Psoas muscle (tissue), 8 donors: ENCODE results near the gene HSP90AB1. TPM values are rescaled to one million over a fixed set of nuclear protein-coding genes. Genes with fewer than 3 reads are reported as not detected.

ENCODE experiments used
- ATAC-seq, 4 donors: fragments of 200-7000 bp; cut with Tn5 transposase; one replicate each; pipeline ENCODE4 v1.9.1; 2020; ENCODE audit warnings: moderate library complexity in 3 of 4, mild to moderate bottlenecking in 2 of 4
- DNase-seq, 2 donors: peaks; one replicate each; pipeline ENCODE4 v3.0.0-alpha.2; 2020
- H3K27ac ChIP-seq: fragments of 200-600 bp; one replicate; pipeline ENCODE4 v1.8.0; 2022
- H3K27me3 ChIP-seq, 3 donors: fragments of 200-600 bp in 1 of 3; one replicate each; pipeline versions ENCODE4 v1.6.1 to v1.8.0; 2013 to 2022; ENCODE audit warnings: low read length in 2 of 3, mild to moderate bottlenecking in 2 of 3, moderate library complexity in 1 of 3; ENCODE audit not compliant: insufficient read depth in 3 of 3
- H3K36me3 ChIP-seq, 2 donors: fragments of 200-600 bp in 1 of 2; one replicate each; pipeline versions ENCODE4 v1.6.1 to v1.8.0; 2013 to 2022; ENCODE audit warnings: low read depth in 1 of 2, mild to moderate bottlenecking in 1 of 2, moderate library complexity in 1 of 2; ENCODE audit not compliant: insufficient read depth in 1 of 2
- H3K4me1 ChIP-seq: fragments of 200-600 bp; one replicate; pipeline ENCODE4 v1.8.0; 2022
- H3K4me3 ChIP-seq: fragments of 200-600 bp; one replicate; pipeline ENCODE4 v1.8.0; 2022; ENCODE audit warnings: mild to moderate bottlenecking
- H3K9me3 ChIP-seq: fragments of 200-600 bp; one replicate; pipeline ENCODE4 v1.8.0; 2022
- WGBS, 3 donors: extraction: QIAGEN DNeasy Blood & Tissue Kit; methylation state at CpG; one replicate each; pipeline versions ENCODE4 v1.1.6 to v1.1.7; 2013; 5-methylcytosine and 5-hydroxymethylcytosine counted together
- intact Hi-C, 2 donors: fragments of 100-400 bp; cut with DNase I; formaldehyde crosslinking; loops; one replicate each; pipeline versions ENCODE4 v1.11.0 to v1.14.2; 2022
- polyA plus RNA-seq, 3 donors: library from polyadenylated mRNA; stranded (reverse); fragments of 200-250 nt; gene quantifications; one replicate each; pipeline ENCODE4 v1.2.3, GENCODE V29; 2013
- total RNA-seq, 4 donors: library from RNA; stranded (reverse); fragmentation: NEBNext Ultra II Directional in 2 of 4; extraction: Animal tissue kit (Norgen Biotek cat#: 25700) in 2 of 4; gene quantifications; one replicate each; pipeline versions ENCODE4 v1.2.1 to v1.2.4, GENCODE V29; 2021 to 2023
- TF ChIP-seq, protein P1 (sequence below): fragments of 200-600 bp; IDR thresholded peaks from one replicate; pipeline ENCODE4 v1.8.0; 2022; ENCODE audit warnings: antibody characterized with exemption
- donor health status: healthy with polysubstance abuse.
- donor health status: DM: no; HTN: no; CAD: no; lungs with moderate emphysema.
- donor health status: Bipolar disorder and iron deficiency.
- donor health status: healthy.
- donor health status: DM: yes; HTN: yes; CAD: no.
- donor health status: DM: no; HTN: no; CAD: no.
- donor health status: DM: no; HTN: no; CAD: no.
- donor health status: DM: yes; HTN: yes; CAD: no.

HSP90AB1 gene
- total and polyA plus RNA-seq, 7 donors = 743 to 1,595 (median 1,150) TPM

DNA sequence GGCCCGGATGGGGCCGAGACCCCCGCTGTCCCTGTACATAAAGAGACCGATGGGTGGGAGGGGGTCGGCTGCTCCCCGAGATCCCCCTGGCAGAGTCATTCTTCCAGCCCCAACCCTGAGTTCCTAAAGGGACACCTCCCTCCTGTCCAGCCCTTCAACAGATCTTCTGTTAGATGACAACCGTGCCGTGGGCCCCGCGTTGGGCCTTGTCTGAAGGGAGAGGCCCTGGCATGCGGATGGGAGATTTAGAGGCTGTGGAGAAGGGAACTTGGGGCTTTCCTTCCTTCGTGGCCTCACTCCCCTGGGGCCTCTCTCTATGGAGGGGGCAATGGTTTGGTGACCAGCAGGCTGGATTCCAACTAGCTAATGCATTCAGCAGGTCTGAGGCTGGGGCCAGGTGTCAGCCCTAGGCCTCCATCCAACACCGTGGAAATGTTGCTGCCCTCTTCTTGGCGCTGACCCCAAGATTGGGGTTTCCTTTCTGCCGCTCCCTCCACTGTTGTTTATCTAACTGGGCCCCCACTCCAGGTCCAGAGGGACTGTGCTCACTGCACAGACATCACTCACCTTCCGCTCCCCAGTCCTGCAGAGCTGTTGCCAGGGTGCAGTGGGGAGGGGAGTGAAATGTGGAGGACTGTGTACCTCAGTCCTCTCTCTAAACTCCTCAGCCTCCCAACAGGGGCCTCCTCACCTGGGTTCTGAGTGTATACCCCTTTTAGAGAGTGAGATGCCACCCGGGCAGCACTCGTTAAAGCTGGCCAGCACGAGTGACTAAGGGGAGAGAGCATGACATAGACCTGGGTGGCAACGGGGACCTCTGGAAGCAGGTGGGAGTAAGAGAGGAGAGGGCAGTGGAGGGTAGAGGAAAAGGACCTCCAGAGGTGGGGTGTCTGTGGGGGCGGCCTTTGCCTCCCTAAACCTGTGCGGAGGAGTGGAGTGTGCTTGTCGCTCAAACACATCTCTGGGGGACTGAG lies 30.1 kb downstream of the HSP90AB1 start:
- ATAC-seq (no peak), DNase-seq (no peak)
- no peaks in the 10 kb centered on the region for H3K9me3 ChIP-seq
- WGBS, 3 donors = 74 to 77% (median 77%) methylated on average over 22 to 23 of the region's 23 CpGs
- TF ChIP-seq, protein P1, sequence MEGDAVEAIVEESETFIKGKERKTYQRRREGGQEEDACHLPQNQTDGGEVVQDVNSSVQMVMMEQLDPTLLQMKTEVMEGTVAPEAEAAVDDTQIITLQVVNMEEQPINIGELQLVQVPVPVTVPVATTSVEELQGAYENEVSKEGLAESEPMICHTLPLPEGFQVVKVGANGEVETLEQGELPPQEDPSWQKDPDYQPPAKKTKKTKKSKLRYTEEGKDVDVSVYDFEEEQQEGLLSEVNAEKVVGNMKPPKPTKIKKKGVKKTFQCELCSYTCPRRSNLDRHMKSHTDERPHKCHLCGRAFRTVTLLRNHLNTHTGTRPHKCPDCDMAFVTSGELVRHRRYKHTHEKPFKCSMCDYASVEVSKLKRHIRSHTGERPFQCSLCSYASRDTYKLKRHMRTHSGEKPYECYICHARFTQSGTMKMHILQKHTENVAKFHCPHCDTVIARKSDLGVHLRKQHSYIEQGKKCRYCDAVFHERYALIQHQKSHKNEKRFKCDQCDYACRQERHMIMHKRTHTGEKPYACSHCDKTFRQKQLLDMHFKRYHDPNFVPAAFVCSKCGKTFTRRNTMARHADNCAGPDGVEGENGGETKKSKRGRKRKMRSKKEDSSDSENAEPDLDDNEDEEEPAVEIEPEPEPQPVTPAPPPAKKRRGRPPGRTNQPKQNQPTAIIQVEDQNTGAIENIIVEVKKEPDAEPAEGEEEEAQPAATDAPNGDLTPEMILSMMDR = no peak
- H3K4me1 ChIP-seq = no peaks in the 10 kb centered on the region
- H3K36me3 ChIP-seq = no peaks in the 10 kb centered on the region
- H3K27ac ChIP-seq = no peak overlapping the region
- H3K27me3 ChIP-seq = peaks cover 0 to 26% (median 8%) of the 10 kb centered on the region in 3 donors
- intact Hi-C loops = no loop called here
- H3K4me3 ChIP-seq = no peak overlapping the region

DNA sequence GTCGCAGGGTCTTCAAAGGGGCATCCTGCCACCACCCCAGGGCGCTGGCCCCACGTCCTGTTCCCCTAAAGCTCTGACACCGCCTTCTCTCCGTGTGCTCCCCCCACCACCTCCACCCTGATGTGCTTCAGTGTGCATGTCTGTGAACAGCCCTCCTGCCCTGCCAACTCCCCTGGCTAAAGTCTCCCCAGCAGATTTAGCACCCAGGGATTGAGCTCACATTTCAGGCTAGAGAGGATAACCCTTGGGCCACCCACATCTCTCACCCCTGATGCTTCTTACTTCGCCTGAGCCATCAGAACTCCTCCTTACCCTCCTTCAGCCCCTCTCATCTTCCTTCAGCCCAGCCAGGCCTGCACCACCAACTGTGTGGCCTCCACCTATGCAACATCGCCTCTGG lies 30.9 kb downstream of the HSP90AB1 start:
- ATAC-seq (no peak), DNase-seq (no peak)
- Histone ChIP-seq H3K27me3 (peaks cover 0 to 24% (median 8%) of the 10 kb centered on the region in 3 donors), H3K4me1 (no peaks in the 10 kb centered on the region), H3K9me3 (no peaks in the 10 kb centered on the region), H3K36me3 (no peaks in the 10 kb centered on the region), H3K4me3 (no peak overlapping the region), H3K27ac (no peak overlapping the region)
- TF ChIP-seq, protein P1 = no peak
- 82 to 86% (median 85%) methylated on average over 6 to 7 of the region's 7 CpGs for WGBS, 3 donors
- intact Hi-C loops = no loop called here

DNA sequence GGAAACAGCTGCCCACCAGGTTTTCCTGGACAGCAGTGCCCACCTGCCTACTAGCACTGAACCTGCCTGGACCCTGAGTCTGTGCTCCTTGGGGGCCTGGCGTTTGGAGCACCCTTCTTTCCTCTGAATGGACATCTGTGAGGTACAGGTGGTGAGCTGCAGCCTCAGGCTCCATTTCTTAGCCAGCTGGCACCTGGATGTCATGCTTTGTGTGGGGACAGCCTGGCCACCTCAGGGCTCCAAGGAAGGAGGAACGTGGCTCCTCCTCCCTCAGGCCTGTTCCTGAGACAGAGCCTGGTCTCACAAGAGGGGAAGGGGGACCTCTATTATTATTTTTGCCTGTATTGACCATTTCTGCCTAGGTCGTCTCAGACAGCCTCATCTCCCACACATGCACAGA lies 31.4 kb downstream of the HSP90AB1 start:
- Histone ChIP-seq H3K9me3 (no peaks in the 10 kb centered on the region), H3K27me3 (peaks cover 0 to 24% (median 8%) of the 10 kb centered on the region in 3 donors), H3K4me3 (no peak overlapping the region), H3K4me1 (no peaks in the 10 kb centered on the region), H3K27ac (no peak overlapping the region), H3K36me3 (no peaks in the 10 kb centered on the region)
- intact Hi-C loops = no loop called here
- TF ChIP-seq, protein P1 = no peak
- ATAC-seq = no peak
- 68 to 77% (median 74%) methylated on average over 3 of the region's 3 CpGs for WGBS, 3 donors
- no peak for DNase-seq

DNA sequence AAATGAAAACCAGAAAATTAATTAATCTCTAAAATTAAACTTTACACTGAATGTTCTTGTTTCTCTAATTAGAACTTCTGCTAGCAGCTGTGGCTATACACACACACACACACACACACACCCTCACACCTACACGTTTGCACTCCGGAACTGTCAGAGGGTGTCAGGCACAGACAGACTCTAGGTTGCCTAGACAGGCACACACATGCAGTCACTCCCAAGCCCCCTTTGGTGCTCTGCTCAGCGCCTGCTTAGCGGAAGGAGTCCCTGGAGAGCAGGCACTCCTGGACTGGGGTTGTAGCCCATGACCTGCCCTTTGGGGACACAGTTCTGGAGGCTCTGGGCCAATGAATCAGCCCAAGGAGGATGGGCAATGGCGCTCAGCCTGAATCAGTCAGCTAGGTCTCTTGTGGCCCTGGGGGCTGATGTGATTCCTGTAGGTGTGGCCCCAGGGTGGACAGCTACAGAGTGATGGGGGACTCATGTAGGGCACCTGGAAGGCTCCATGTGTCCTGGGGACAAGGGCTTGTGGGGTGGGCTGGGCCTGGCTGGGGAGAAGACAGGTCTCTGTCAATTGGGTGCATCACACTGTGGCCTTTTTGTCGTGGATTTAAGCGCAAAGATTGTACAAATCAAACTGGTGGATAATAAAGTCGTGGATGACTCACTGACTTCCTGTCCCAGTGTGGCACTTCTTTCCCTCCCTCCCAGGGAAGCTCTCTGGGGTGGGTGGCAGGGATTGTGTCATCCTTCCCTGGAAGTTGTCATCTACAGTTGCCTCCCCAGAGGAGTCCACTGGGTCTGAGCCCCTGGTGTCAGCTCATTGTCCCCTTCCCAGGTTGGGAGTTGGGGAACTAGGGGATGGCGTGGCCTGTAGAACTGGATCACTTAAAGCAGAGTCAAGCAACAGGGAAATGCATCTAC lies 32.1 kb downstream of the HSP90AB1 start:
- Histone ChIP-seq H3K9me3 (no peaks in the 10 kb centered on the region), H3K4me3 (no peak overlapping the region), H3K4me1 (no peaks in the 10 kb centered on the region), H3K36me3 (no peaks in the 10 kb centered on the region), H3K27ac (no peak overlapping the region), H3K27me3 (peaks cover 0 to 24% (median 8%) of the 10 kb centered on the region in 3 donors)
- DNase-seq (no peak), ATAC-seq (no peak)
- TF ChIP-seq, protein P1 = no peak
- 67 to 70% (median 70%) methylated on average over 9 of the region's 9 CpGs for WGBS, 3 donors
- intact Hi-C loops = no loop called here
